ENCODE results near the gene SRCAP. TPM values are rescaled to one million over a fixed set of nuclear protein-coding genes. Genes with fewer than 3 reads are reported as not detected.

SRCAP gene
- total and polyA plus RNA-seq, 3 experiments from 2014 or later, result 33.0 to 76.3 (median 75.4) TPM

DNA sequence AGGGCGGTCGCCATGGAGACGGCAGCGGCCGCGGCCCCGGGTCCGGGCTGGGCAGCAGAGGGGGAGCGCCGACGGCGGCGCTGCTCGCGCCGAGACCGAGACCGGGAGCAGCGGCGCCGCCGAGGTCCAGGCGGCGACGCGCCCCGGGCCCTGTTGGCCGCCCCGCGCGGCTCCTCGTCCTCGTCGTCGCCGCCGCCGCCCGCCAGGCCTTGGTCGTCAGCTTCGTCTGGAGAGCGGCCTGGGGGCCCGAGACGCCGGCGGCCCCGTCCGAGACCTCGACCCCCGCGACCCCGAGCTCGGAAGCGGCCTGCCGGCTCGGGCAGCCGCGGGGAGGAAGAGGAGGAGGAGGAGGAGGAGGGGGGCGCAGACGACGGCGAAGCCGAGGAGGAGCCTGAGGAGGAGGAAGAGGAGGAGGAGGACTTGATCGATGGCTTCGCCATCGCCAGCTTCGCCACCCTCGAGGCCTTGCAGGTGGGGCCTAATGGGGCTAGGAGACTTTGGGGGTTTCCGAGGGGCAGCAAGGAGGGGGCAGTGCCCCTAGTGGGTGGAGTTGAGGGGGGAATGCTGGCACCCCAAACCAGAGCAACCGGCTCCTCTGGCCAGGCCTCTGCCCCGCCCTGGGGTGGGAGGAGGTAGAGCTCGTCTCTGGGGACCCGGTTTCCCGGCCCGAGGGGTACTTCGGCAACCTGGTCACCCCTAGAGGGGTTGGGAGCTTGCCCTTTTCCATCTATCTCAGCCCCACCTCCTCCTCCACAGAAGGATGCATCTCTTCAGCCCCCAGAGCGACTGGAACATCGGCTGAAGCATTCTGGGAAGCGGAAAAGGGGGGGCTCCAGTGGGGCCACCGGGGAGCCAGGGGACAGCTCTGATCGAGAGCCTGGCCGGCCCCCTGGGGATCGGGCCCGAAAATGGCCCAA, 39.2 kb upstream of the SRCAP start:
- Mint-ChIP-seq H3K36me3 (peaks cover 8 to 70% (median 16%) of the 10 kb centered on the region in 3 donors), H3K27me3 (no peaks in the 10 kb centered on the region), H3K4me1 (peaks cover 44 to 56% (median 46%) of the 10 kb centered on the region in 3 donors), H3K27ac (peak overlapping the region; percentile 85 to 98 (median 96)), H3K4me3 (peak overlapping the region; percentile 85 to 96 (median 92)), H3K9me3 (peaks cover 0 to 2% (median 0%) of the 10 kb centered on the region in 5 donors)
- POLR2A ChIA-PET, result interaction anchor here (0.6 to 3.3 kb wide), 16 partner anchors 9 to 264 kb away, joined by 3 to 37 read pairs (median 5); partner anchors contain the start of genes DCTPP1, PHKG2, PRR14 and SRCAP
- peak; percentile 37 to 77 (median 55) for DNase-seq
- Histone ChIP-seq H3K4me1 (ENCODE audit: insufficient read depth, low read length) (peaks cover 52% of the 10 kb centered on the region), H3K36me3 (ENCODE audit: insufficient read depth, low read length) (peaks cover 46% of the 10 kb centered on the region), H3K4me3 (ENCODE audit: low read length) (peak overlapping the region; percentile 92), H3K27me3 (ENCODE audit: insufficient read depth, low read length, poor library complexity, severe bottlenecking) (no peaks in the 10 kb centered on the region), H3K9me3 (ENCODE audit: low read length) (no peaks in the 10 kb centered on the region), H3K27ac (ENCODE audit: low read depth, low read length) (peak overlapping the region; percentile 100)
- CTCF ChIA-PET, result interaction anchor here (1.2 to 4.5 kb wide), 9 partner anchors 9 to 568 kb away, joined by 3 to 37 read pairs (median 9); partner anchors contain the start of genes PRR14, TBX6, ZNF689 and ZNF747

DNA sequence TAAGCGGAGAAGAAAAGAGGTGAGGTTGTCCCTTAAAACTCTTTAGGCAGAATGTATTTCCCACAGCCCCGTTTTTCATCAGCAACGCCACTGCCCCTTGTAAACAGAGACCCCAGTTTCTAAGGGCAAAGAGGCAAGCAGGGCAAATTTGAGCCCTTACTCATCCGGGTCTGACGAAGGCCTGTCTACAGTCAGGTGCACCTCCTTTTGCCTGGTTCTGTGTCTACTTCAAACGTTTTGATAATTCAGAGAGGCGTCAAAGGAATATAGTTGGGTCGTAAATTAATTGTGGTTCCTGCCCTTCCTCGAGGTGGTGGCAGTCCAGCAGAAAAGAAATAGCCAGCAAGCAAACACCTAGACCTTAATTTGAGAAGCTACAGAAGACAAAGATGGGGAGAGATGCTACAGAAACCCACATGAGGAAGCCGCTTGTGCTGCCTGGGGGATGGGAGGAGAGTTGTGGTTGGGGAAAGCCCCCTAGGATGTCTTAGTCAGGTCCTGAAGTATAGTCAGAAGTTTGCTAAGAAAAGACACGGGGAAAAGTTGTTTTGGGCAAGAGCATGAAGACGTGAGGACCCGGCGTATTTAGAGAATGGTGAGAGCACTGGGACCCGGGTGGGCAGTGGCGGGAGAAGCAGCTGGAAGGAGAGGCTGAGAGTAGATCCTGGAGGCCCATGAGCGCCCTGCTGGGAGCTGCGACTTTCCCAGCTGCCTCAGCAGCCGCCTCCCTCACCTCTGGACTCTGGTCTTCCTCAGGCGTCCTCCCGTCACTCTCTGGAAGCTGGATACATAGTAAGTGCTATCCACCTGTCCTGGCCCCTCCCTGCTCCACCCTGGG, 38.3 kb upstream of the SRCAP start:
- Histone ChIP-seq H3K36me3 (ENCODE audit: insufficient read depth, low read length) (peaks cover 43% of the 10 kb centered on the region), H3K4me1 (ENCODE audit: insufficient read depth, low read length) (peaks cover 52% of the 10 kb centered on the region), H3K9me3 (ENCODE audit: low read length) (no peaks in the 10 kb centered on the region), H3K27me3 (ENCODE audit: insufficient read depth, low read length, poor library complexity, severe bottlenecking) (no peaks in the 10 kb centered on the region), H3K4me3 (ENCODE audit: low read length) (peak overlapping the region; percentile 72), H3K27ac (ENCODE audit: low read depth, low read length) (peak overlapping the region; percentile 100)
- Mint-ChIP-seq H3K36me3 (peaks cover 12 to 70% (median 20%) of the 10 kb centered on the region in 3 donors), H3K4me1 (peaks cover 44 to 65% (median 46%) of the 10 kb centered on the region in 3 donors), H3K9me3 (peaks cover 0 to 2% (median 0%) of the 10 kb centered on the region in 5 donors), H3K27ac (peak overlapping the region; percentile 85 to 99 (median 96)), H3K27me3 (no peaks in the 10 kb centered on the region), H3K4me3 (peak overlapping the region; percentile 85 to 96 (median 92))
- peak; percentile 61 to 88 (median 73) for DNase-seq
- POLR2A ChIA-PET, result interaction anchor here (0.6 to 2.9 kb wide), 7 partner anchors 8 to 799 kb away, joined by 3 to 37 read pairs (median 4); partner anchors contain the start of genes ARMC5, PRR14 and ZNF747
- CTCF ChIA-PET, result interaction anchor here (0.8 to 4.5 kb wide), 9 partner anchors 10 to 569 kb away, joined by 3 to 37 read pairs (median 9); partner anchors contain the start of genes PRR14, TBX6, ZNF689 and ZNF747

DNA sequence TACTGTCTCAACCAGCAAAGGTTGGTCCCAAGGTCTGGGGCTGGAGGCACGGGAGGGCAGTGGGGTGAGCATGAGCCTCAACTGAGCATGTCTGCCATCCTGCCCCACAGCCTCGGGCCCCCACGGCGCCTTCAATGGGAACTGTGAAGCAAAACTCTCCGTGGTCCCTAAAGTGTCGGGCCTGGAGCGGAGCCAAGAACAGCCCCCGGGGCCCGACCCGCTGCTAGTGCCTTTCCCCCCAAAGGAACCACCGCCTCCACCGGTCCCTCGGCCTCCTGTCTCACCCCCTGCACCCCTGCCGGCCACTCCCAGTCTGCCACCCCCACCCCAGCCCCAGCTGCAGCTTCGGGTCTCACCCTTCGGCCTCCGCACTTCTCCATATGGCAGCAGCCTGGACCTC, 36.5 kb upstream of the SRCAP start:
- Histone ChIP-seq H3K9me3 (ENCODE audit: low read length) (no peaks in the 10 kb centered on the region), H3K36me3 (ENCODE audit: insufficient read depth, low read length) (peaks cover 51% of the 10 kb centered on the region), H3K27me3 (ENCODE audit: insufficient read depth, low read length, poor library complexity, severe bottlenecking) (no peaks in the 10 kb centered on the region), H3K4me3 (ENCODE audit: low read length) (no peak overlapping the region), H3K4me1 (ENCODE audit: insufficient read depth, low read length) (peaks cover 43% of the 10 kb centered on the region), H3K27ac (ENCODE audit: low read depth, low read length) (no peak overlapping the region)
- Mint-ChIP-seq H3K27ac (peak overlapping the region in 4 of 8 donors; percentile 38 to 97 (median 94)), H3K36me3 (peaks cover 12 to 77% (median 16%) of the 10 kb centered on the region in 3 donors), H3K9me3 (peaks cover 0 to 2% (median 0%) of the 10 kb centered on the region in 5 donors), H3K4me1 (peaks cover 34 to 56% (median 37%) of the 10 kb centered on the region in 3 donors), H3K27me3 (no peaks in the 10 kb centered on the region), H3K4me3 (peak overlapping the region in 5 of 7 donors; percentile 57 to 94 (median 91))
- ChIA-PET POLR2A (no interaction called here), CTCF (interaction anchor here (2.9 to 4.5 kb wide), 2 partner anchors 12 to 28 kb away, joined by 9 to 24 read pairs; partner anchors contain the start of gene PRR14)
- no peak for DNase-seq

DNA sequence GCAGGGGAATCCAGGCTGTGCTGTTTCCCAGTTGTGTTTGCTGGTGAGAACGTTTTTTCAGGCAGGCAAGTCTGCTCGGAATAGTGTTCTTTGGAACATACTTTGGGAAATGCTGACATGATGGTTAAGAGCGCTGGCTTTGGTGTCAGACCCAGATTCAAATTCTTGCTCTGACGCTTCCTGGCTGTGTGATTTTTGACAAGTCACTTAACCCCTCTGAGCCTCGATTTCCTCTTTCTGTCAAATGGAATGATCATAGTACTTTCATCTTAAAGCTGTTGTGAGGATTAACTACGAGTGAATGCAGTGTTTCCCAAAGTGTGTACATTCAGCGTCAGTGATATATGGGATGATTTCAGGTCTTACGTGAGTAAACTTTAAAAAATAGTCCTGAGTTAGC, 35.9 kb upstream of the SRCAP start:
- Histone ChIP-seq H3K4me1 (ENCODE audit: insufficient read depth, low read length) (peaks cover 40% of the 10 kb centered on the region), H3K36me3 (ENCODE audit: insufficient read depth, low read length) (peaks cover 56% of the 10 kb centered on the region), H3K9me3 (ENCODE audit: low read length) (no peaks in the 10 kb centered on the region), H3K27ac (ENCODE audit: low read depth, low read length) (no peak overlapping the region), H3K4me3 (ENCODE audit: low read length) (no peak overlapping the region), H3K27me3 (ENCODE audit: insufficient read depth, low read length, poor library complexity, severe bottlenecking) (no peaks in the 10 kb centered on the region)
- H3K36me3 Mint-ChIP-seq, result peaks cover 17 to 82% (median 19%) of the 10 kb centered on the region in 3 donors
- no peak for DNase-seq
- peaks cover 35 to 59% (median 38%) of the 10 kb centered on the region in 3 donors for H3K4me1 Mint-ChIP-seq
- ChIA-PET CTCF (interaction anchor here (0.7 kb wide), 1 partner anchor 12 kb away, joined by 3 read pairs; the partner anchor contains the start of gene PRR14), POLR2A (interaction anchor here (0.7 kb wide), 1 partner anchor 103 kb away, joined by 3 read pairs; no protein-coding TSS in a partner anchor)
- peaks cover 0 to 1% (median 0%) of the 10 kb centered on the region in 5 donors for H3K9me3 Mint-ChIP-seq
- peak overlapping the region in 4 of 7 donors; percentile 14 to 46 (median 36) for H3K4me3 Mint-ChIP-seq
- H3K27me3 Mint-ChIP-seq, result no peaks in the 10 kb centered on the region
- peak overlapping the region in 3 of 8 donors; percentile 3 to 88 (median 86) for H3K27ac Mint-ChIP-seq

DNA sequence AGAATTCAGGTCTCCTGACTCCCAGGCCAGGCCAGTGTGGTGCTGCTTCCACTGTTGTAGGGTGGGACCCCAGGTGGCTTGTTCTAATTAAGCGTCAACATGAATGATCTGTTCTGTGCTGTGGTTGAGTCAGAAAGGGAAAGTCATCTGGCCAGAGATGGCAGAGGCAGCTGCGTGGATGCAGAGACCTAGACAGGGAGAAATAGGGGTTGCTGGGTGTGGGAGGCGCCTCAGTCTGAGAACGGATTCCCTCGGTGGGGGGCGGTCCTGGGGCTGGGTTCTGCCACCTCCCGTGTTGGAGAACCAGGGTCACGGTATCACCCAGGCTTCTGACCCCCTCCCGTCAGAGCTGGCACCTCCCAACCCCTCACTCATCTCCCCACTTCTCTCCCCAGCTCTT, 35.2 kb upstream of the SRCAP start:
- Histone ChIP-seq H3K36me3 (ENCODE audit: insufficient read depth, low read length) (peaks cover 60% of the 10 kb centered on the region), H3K4me1 (ENCODE audit: insufficient read depth, low read length) (peaks cover 40% of the 10 kb centered on the region), H3K27me3 (ENCODE audit: insufficient read depth, low read length, poor library complexity, severe bottlenecking) (no peaks in the 10 kb centered on the region), H3K9me3 (ENCODE audit: low read length) (no peaks in the 10 kb centered on the region), H3K27ac (ENCODE audit: low read depth, low read length) (no peak overlapping the region), H3K4me3 (ENCODE audit: low read length) (no peak overlapping the region)
- H3K27ac Mint-ChIP-seq, result peak overlapping the region; percentile 6 to 88 (median 62)
- H3K36me3 Mint-ChIP-seq, result peaks cover 20 to 80% (median 21%) of the 10 kb centered on the region in 3 donors
- H3K4me1 Mint-ChIP-seq, result peaks cover 36 to 57% (median 36%) of the 10 kb centered on the region in 3 donors
- no peak for DNase-seq
- H3K9me3 Mint-ChIP-seq, result no peaks in the 10 kb centered on the region
- peak overlapping the region in 6 of 7 donors; percentile 9 to 46 (median 32) for H3K4me3 Mint-ChIP-seq
- H3K27me3 Mint-ChIP-seq, result no peaks in the 10 kb centered on the region
- ChIA-PET CTCF (no interaction called here), POLR2A (no interaction called here)

DNA sequence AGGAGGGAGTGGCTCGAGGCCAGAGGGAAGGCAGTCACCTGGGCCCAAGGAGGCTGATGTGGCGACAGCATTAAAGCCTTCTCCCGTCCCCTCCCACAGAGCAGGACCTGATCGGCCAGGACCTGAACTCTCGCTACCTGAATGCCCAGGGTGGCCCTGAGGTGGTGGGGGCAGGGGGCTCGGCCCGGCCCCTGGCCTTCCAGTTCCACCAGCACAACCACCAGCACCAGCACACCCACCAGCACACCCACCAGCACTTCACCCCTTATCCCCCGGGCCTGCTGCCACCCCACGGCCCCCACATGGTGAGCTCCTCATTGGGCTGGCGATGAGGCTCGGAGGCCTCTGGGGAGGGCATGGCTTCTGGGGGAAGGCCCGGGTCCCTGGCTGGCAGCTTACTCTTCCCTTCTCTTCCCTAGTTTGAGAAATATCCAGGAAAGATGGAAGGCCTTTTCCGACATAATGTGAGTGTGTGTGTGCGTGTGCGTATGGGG, 34.3 kb upstream of the SRCAP start:
- peak overlapping the region in 2 of 8 donors; percentile 19 to 54 for H3K27ac Mint-ChIP-seq
- CTCF ChIA-PET, result no interaction called here
- POLR2A ChIA-PET, result no interaction called here

More for the DNA sequence above, 34.3 kb upstream of the SRCAP start:
- H3K27me3 Mint-ChIP-seq, result no peaks in the 10 kb centered on the region
- peaks cover 40% of the 10 kb centered on the region for H3K4me1 ChIP-seq (ENCODE audit: insufficient read depth, low read length)
- no peak overlapping the region for H3K4me3 Mint-ChIP-seq
- peaks cover 60% of the 10 kb centered on the region for H3K36me3 ChIP-seq (ENCODE audit: insufficient read depth, low read length)
- peaks cover 35 to 57% (median 36%) of the 10 kb centered on the region in 3 donors for H3K4me1 Mint-ChIP-seq
- H3K27ac ChIP-seq (ENCODE audit: low read depth, low read length), result no peak overlapping the region
- no peak for DNase-seq
- H3K9me3 Mint-ChIP-seq, result no peaks in the 10 kb centered on the region
- peaks cover 20 to 83% (median 21%) of the 10 kb centered on the region in 3 donors for H3K36me3 Mint-ChIP-seq
- no peak overlapping the region for H3K4me3 ChIP-seq (ENCODE audit: low read length)
- no peaks in the 10 kb centered on the region for H3K9me3 ChIP-seq (ENCODE audit: low read length)
- no peaks in the 10 kb centered on the region for H3K27me3 ChIP-seq (ENCODE audit: insufficient read depth, low read length, poor library complexity, severe bottlenecking)

Measured in CD8-positive, alpha-beta memory T cell (primary cell).